Measurements from ENCODE around the gene WRAP53. TPM values are rescaled to one million over a fixed set of nuclear protein-coding genes. Genes with fewer than 3 reads are reported as not detected.

WRAP53 gene
- total and polyA plus RNA-seq, 7 donors, result 3.6 to 16.3 (median 5.4) TPM

GRCh38 chr17:7721612-7722011 is 33.3 kb downstream of the WRAP53 start:
- Histone ChIP-seq H3K4me1 (peaks cover 0 to 15% (median 14%) of the 10 kb centered on the region in 4 donors), H3K4me3 (no peak overlapping the region), H3K27ac (no peak overlapping the region), H3K36me3 (no peaks in the 10 kb centered on the region), H3K27me3 (peaks cover 0 to 31% (median 4%) of the 10 kb centered on the region in 3 donors), H3K9me3 (no peaks in the 10 kb centered on the region)
- intact Hi-C loops (cut with DNase I), result no loop called here
- TF ChIP-seq, protein P1, sequence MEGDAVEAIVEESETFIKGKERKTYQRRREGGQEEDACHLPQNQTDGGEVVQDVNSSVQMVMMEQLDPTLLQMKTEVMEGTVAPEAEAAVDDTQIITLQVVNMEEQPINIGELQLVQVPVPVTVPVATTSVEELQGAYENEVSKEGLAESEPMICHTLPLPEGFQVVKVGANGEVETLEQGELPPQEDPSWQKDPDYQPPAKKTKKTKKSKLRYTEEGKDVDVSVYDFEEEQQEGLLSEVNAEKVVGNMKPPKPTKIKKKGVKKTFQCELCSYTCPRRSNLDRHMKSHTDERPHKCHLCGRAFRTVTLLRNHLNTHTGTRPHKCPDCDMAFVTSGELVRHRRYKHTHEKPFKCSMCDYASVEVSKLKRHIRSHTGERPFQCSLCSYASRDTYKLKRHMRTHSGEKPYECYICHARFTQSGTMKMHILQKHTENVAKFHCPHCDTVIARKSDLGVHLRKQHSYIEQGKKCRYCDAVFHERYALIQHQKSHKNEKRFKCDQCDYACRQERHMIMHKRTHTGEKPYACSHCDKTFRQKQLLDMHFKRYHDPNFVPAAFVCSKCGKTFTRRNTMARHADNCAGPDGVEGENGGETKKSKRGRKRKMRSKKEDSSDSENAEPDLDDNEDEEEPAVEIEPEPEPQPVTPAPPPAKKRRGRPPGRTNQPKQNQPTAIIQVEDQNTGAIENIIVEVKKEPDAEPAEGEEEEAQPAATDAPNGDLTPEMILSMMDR (IDR thresholded peaks at IDR 0.05), result no peak
- TF ChIP-seq POLR2A (IDR thresholded peaks at IDR 0.05), result no peak
- TF ChIP-seq POLR2AphosphoS5 (IDR thresholded peaks at IDR 0.05), result no peak
- no peak for TF ChIP-seq EP300 (IDR thresholded peaks at IDR 0.05)
- no peak for DNase-seq
- WGBS, 2 donors, result 48 to 77% methylated on average over 2 of the region's 2 CpGs

DNA sequence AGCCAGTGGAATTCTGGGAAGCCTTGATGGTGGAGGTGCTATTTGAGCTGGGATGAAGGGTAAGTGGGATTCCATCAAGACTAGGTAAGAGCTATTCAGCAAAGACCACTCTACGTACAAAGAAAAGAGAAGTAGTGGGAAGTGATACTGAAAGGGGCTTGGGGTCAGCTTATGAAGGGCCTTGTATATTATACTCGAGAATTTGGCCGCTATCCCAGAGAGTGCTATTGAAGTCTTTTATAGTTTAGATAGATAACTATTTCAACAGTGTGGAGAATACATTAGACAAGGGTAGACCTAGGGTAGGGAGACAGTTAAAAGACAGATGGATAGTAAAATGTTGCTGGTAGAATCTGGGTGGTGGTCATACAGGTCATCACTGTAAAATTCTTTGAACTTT is 39.6 kb downstream of the WRAP53 start:
- TF ChIP-seq, protein P1 (IDR thresholded peaks at IDR 0.05), result no peak
- TF ChIP-seq POLR2A (IDR thresholded peaks at IDR 0.05) (no peak), EP300 (IDR thresholded peaks at IDR 0.05) (no peak), POLR2AphosphoS5 (IDR thresholded peaks at IDR 0.05) (no peak)
- Histone ChIP-seq H3K4me1 (no peaks in the 10 kb centered on the region), H3K9me3 (no peaks in the 10 kb centered on the region), H3K27ac (no peak overlapping the region), H3K27me3 (peaks cover 0 to 27% (median 4%) of the 10 kb centered on the region in 3 donors), H3K4me3 (no peak overlapping the region), H3K36me3 (no peaks in the 10 kb centered on the region)
- intact Hi-C loops (cut with DNase I), result no loop called here
- WGBS, 2 donors, result 51 to 68% methylated on average over 3 of the region's 3 CpGs
- DNase-seq, result no peak

- 35 to 70% methylated on average over 1 of the region's 1 CpG for WGBS, 2 donors
- TF ChIP-seq, protein P1 (IDR thresholded peaks at IDR 0.05), result no peak
- TF ChIP-seq POLR2A (IDR thresholded peaks at IDR 0.05), result no peak
- TF ChIP-seq EP300 (IDR thresholded peaks at IDR 0.05), result no peak
- TF ChIP-seq POLR2AphosphoS5 (IDR thresholded peaks at IDR 0.05), result no peak
- Histone ChIP-seq H3K27me3 (peaks cover 0 to 12% (median 0%) of the 10 kb centered on the region in 3 donors), H3K9me3 (no peaks in the 10 kb centered on the region), H3K4me3 (no peak overlapping the region), H3K4me1 (no peaks in the 10 kb centered on the region), H3K36me3 (no peaks in the 10 kb centered on the region), H3K27ac (no peak overlapping the region)
- DNase-seq, result no peak
- intact Hi-C loops (cut with DNase I), result no loop called here
These were observed 41.5 kb downstream of the WRAP53 start for GRCh38 chr17:7729816-7730215.

DNA sequence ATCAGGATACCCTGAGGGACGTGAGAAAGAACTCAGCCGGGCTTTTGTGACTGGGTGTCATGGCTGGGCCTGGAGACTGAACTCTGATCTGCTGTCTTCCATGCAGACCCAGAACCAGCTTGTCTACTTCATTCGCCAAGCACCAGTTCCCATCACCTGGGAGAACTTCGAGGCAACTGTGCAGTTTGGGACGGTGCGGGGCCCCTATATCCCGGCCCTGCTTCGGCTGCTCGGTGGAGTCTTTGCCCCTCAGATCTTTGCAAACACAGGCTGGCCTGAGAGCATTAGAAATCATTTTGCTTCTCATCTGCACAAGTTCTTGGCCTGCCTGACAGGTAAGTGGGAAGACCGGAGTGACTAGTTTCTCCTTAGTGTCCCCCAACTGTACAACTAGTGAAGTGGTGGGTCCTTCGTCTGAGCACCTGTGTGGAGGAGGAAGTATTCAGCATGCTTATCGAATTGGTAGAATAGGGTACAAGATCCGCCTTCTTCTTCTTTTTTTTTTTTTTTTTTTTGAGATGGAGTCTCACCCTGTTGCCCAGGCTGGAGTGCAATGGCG is 44.8 kb downstream of the WRAP53 start:
- intact Hi-C loops (cut with DNase I), result no loop called here
- TF ChIP-seq, protein P1 (IDR thresholded peaks at IDR 0.05), result no peak
- TF ChIP-seq EP300 (IDR thresholded peaks at IDR 0.05), result no peak
- TF ChIP-seq POLR2A (IDR thresholded peaks at IDR 0.05), result no peak
- no peak for TF ChIP-seq POLR2AphosphoS5 (IDR thresholded peaks at IDR 0.05)

GRCh38 chr17:7737601-7738000 is 49.3 kb downstream of the WRAP53 start:
- intact Hi-C loops (cut with DNase I), result no loop called here
- Histone ChIP-seq H3K9me3 (no peaks in the 10 kb centered on the region), H3K27ac (no peak overlapping the region), H3K36me3 (no peaks in the 10 kb centered on the region), H3K4me1 (no peaks in the 10 kb centered on the region), H3K4me3 (no peak overlapping the region), H3K27me3 (peaks cover 0 to 6% (median 0%) of the 10 kb centered on the region in 3 donors)
- TF ChIP-seq POLR2A (IDR thresholded peaks at IDR 0.05) (no peak), POLR2AphosphoS5 (IDR thresholded peaks at IDR 0.05) (no peak), EP300 (IDR thresholded peaks at IDR 0.05) (no peak)
- TF ChIP-seq, protein P1 (IDR thresholded peaks at IDR 0.05), result no peak
- peak; percentile 25 for DNase-seq
- WGBS, 2 donors, result 83 to 85% methylated on average over 5 of the region's 5 CpGs

More for the DNA sequence above, 44.8 kb downstream of the WRAP53 start:
- Histone ChIP-seq H3K9me3 (no peaks in the 10 kb centered on the region), H3K4me1 (no peaks in the 10 kb centered on the region), H3K4me3 (no peak overlapping the region), H3K36me3 (no peaks in the 10 kb centered on the region), H3K27me3 (no peaks in the 10 kb centered on the region), H3K27ac (no peak overlapping the region)
- WGBS, 2 donors, result 86 to 91% methylated on average over 14 of the region's 14 CpGs
- peak; percentile 20 for DNase-seq
